Measurements from ENCODE around the gene LSMEM2. TPM values are rescaled to one million over a fixed set of nuclear protein-coding genes. Genes with fewer than 3 reads are reported as not detected.
"Not testable (repeated sequence)": the region's sequence is repeated elsewhere in the genome, so short reads cannot be mapped to it uniquely, and the experiment has no call there.

Gene LSMEM2
- total RNA-seq, 1 donor from 2014 or later: not detected

DNA sequence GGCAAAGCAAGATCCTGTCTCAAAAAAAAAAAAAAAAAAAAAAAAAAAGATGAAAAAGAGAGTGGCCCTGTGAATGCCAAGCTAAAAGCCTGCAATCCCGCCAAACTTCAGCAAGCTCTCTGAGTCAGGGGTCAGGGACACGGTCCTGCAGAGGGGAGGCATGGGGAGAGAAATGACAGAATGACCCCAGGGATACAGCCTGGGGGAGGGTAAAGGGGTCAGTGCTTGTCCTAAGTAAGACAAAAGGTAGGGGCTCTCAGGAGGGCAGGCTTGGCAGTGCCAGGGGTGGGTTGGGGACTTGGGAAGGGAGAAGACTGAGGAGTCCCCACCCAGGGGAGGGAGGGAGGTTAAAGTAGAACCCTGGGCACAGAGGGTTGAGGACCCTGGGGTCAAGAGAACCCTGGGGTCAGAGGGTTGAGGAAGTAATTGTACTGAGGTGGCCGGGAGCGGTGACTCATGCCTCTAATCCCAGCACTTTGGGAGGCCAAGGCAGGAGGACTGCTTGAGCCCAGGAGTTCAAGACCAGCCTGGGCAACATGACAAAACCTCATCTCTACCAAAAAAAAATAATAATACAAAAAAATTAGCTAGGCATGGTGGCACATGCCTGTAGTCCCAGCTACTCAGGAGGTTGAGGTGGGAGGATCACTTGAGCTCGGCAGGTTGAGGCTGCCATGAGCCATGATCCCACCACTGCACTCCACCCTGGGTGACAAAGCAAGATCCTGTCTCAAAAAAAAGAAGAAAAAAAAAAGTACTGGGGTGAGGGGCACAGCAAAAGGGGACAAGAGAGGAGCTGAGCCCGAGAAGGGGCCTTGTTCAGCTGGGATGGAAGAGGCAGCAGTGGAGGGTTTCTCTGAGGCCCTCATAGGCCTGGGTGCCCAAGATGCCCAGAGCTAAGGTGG is 15.2 kb upstream of the LSMEM2 start:
- intact Hi-C loops (cut with micrococcal nuclease): no loop called here

DNA sequence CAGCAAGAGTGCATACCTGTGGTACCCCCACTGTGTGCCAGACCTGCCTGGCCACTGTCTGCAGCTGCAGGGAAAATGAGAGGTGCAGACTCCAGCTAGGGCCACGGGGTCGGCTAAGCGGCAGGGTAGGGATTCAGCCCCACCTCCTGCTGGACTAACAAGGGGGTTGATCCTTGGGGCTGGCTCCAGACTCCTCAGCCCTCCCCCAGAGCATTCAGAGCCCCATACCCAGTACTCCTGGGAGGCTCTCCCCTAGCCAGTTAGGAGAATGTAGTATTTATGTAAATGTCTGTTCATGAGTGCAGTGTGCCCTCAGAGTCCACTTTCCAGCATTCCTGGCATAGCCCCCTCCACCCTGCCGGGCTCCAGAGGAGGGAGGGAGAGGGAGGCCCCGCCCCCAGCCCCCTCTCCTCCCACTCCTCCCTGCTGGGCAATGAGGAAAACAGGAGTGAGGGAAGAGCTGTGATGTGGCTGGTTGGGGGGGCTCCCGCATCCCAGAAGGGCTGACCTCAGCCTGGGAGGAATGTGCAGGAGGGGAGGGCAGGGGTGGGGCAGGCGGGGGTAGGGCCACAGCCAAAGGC is 14.4 kb upstream of the LSMEM2 start:
- intact Hi-C loops (cut with micrococcal nuclease): no loop called here

GRCh38 chr3:50264964-50265485 is 13.9 kb upstream of the LSMEM2 start:
- intact Hi-C loops (cut with micrococcal nuclease): no loop called here

DNA sequence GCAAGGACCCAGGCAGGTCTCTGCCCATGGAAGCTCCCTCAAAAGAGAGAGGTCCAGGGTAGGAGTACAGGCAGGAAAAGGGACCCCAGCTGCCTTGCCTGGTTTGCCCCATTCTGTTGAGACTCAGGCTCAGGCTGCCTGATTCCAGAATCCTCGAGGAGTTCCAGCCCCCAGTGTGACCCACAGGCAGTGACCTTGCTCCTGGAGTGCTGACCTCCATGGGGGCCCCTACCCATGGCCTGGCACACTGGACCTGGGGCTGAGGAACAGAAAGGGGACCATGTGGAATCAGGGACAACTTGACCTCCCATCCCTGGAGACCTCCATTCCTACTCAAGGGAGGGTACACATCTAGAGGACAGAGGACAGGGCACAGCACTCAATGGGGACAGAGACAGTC is 13.3 kb upstream of the LSMEM2 start:
- intact Hi-C loops (cut with micrococcal nuclease): no loop called here

DNA sequence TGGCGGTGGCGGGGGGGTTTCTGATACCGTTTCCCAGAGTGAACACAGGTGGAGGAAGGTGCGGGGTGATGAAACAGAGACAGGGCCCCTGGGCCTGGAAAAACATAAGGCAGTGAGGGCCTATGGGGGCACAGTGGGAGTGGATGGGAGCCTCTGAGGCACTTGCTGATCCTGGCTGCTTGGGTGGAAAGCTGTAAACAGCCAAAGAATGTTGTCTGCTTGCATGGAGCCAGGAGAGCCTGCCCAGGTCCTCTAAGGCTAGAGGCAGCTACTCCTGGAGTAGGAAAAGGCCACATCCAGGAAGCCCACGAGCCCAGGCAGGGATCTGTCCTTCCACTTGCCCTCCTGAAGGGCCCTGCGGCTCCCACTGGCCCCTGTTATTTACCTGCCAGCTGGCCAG is 12.9 kb upstream of the LSMEM2 start:
- intact Hi-C loops (cut with micrococcal nuclease): no loop called here

DNA sequence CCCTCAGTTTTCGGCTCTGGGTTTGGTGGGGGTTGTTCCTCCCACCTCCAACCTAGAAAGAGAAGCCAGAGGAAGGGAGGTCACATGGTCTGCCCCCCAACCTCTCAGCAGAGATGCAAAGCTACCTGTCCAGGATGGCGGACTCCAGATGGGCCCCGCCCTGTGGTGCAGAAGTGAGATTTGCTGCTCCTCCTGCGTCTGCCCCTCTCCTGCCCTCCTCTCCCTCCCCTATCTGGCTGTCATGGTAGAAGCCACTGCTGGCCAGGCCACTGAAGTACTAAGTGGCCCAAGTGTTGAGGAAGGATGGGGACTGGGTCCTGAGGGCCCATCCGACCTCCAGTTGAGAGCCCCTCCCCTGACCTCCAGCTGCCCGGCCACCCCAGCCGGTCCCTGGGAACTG is 12.1 kb upstream of the LSMEM2 start:
- intact Hi-C loops (cut with micrococcal nuclease): no loop called here

DNA sequence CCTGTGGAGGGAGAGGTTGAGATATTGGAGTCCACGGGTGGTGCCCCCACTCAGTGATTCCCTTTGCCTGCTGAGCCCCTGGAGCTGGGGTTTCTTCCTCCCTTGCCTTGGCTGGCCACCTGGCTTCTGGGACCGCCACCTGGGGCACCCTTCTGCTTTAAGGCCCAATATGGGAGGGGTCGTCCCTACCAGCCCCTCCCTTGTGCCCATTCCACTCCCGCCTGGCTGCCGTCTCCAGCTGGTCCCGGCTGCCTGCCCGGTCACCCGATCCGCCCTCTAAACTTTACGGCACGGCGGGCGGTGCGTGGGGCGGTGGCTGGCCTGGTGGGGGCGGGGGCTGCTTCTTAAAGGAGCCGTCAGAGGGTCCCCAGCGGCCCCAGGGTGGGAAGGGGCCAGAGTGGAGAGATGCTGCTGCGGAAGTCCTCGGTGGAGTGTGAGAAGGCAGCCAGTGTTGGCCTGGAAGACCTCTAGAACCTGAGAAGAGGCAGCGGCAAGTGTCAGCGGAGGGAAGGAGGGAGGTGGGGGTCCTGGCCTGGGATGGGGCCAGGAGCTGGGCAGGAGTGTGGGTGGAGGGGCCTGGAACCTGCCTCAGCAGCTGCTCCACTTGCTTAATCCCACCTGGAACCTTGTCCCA is 11.5 kb upstream of the LSMEM2 start:
- intact Hi-C loops (cut with micrococcal nuclease): no loop called here

DNA sequence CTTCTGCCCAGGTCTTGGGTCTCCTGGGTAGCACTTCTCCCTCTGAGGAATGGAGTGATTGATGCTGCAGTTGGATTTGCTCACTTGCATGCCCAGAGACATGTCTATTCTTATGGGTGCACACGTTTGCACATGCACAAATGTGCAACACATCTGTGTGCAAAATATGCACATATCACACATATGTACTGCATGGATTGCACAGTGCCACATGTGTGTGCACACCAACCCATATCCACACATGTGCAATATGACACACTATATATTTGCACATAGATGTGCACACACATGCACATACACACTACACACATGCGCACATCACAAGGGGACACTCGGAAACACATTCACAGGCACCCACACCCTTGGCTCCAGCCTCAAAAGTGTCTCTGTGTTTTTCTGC is 10.6 kb upstream of the LSMEM2 start:
- intact Hi-C loops (cut with micrococcal nuclease): no loop called here

DNA sequence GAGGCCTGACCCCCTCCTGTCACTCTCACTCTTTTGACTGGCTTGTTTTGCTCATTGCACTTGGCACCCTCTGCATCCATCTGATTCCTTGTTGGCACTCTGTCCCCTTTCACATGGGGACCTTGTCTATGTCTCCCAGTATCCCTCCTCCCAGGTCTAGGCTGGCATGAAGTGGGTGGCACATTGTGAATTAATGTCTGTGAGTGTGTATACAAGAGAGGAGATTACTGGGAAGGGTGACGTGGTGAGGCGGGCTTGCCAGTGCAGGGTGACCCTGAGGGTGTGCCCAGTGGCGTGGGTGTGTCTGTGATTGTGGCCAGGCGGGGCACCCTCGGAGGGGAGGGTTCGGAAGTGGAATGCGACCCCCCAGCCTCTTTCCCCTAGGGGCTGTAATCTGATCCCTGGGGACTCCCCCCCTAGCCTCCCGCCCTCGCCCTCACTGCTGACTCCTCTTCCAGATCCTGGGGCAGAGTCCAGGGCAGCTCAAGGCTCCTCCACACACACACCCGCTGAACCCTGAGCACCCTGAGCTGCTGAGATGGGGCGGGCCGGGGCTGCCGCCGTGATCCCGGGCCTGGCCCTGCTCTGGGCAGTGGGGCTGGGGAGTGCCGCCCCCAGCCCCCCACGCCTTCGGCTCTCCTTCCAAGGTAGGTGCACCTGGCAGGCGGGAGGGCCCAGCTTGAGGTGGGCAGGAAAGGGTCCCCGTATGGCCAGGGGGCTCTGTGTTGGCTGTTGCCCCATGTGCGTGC is 10.0 kb upstream of the LSMEM2 start, which contains the start of gene SEMA3B:
SEMA3B (plus strand) TSS at position 445 of the 749 bp plus-strand sequence; CDS start at position 539, 94 bp downstream.
- intact Hi-C loops (cut with micrococcal nuclease): no loop called here

- intact Hi-C loops (cut with micrococcal nuclease): no loop called here
Observed at GRCh38 chr3:50269460-50269859, 9.4 kb upstream of the LSMEM2 start.

DNA sequence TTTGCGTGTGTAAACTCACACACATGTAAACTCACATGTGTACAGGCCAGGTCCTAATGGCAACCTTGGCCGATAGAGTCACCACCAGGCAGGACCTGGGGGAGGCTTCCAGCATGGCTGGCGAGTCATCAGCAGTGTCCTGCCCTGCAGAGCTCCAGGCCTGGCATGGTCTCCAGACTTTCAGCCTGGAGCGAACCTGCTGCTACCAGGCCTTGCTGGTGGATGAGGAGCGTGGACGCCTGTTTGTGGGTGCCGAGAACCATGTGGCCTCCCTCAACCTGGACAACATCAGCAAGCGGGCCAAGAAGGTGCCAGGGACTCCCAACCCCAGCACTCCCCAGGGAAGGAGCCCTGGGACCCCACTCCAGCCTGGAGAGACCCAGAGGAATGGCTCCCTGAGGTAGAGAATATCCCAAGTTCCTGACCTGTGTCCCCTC is 8.9 kb upstream of the LSMEM2 start:
- intact Hi-C loops (cut with micrococcal nuclease): no loop called here

DNA sequence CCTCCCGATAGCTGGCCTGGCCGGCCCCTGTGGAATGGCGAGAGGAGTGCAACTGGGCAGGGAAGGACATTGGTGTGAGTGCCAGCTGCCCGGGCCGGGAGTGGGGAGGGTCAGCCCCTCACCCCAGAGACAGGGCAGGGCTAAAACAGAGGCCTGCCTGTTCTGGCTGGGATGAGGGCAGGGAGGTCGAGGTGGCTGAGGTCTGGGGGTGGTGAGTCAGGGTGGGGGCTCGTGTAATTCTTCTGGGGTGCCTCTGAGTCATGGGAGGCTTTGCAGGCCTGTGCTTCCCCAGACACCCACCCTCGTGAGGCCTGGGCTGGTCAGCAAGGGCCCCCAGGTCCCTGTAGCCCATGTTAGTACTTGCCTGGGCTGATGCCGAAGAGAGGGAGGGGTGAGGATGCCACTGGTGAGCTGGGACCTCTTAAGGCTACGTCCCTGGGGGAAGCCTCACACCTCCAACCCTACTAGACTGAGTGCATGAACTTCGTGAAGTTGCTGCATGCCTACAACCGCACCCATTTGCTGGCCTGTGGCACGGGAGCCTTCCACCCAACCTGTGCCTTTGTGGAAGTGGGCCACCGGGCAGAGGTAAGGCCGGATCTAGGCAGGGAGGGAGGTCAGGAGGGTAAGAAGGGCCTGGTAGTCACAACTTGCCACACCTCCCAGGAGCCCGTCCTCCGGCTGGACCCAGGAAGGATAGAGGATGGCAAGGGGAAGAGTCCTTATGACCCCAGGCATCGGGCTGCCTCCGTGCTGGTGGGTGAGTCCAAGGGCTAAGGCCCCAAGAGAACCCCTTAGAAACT is 8.3 kb upstream of the LSMEM2 start:
- intact Hi-C loops (cut with micrococcal nuclease): no loop called here

GRCh38 chr3:50271314-50271936 is 7.5 kb upstream of the LSMEM2 start:
- intact Hi-C loops (cut with micrococcal nuclease): no loop called here

DNA sequence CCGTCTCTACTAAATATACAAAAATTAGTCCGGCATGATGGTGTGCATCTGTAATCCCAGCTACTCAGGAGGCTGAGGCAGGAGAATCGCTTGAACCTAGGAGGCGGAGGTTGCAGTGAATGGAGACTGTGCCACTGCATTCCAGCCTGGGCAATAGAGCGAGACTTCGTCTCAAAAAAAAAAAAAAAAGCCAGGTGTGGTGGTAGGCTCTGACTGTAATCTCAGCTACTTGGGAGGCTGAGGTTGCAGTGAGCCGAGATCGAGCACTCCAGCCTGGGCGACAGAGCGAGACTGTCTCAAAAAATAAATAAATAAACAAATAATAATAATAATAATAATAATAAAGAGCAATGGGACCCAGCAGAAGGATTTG is 6.4 kb upstream of the LSMEM2 start:
- intact Hi-C loops (cut with micrococcal nuclease): not testable (repeated sequence)

- intact Hi-C loops (cut with micrococcal nuclease): loop anchor here (1.0 kb wide), 5 partner anchors 13 to 152 kb away; no protein-coding TSS in a partner anchor
Observed at GRCh38 chr3:50272911-50273688, 5.8 kb upstream of the LSMEM2 start.

GRCh38 chr3:50273689-50274065 is 5.2 kb upstream of the LSMEM2 start:
- intact Hi-C loops (cut with micrococcal nuclease): loop anchor here (1.0 kb wide), 7 partner anchors 13 to 152 kb away; partner anchors contain the start of gene IFRD2

DNA sequence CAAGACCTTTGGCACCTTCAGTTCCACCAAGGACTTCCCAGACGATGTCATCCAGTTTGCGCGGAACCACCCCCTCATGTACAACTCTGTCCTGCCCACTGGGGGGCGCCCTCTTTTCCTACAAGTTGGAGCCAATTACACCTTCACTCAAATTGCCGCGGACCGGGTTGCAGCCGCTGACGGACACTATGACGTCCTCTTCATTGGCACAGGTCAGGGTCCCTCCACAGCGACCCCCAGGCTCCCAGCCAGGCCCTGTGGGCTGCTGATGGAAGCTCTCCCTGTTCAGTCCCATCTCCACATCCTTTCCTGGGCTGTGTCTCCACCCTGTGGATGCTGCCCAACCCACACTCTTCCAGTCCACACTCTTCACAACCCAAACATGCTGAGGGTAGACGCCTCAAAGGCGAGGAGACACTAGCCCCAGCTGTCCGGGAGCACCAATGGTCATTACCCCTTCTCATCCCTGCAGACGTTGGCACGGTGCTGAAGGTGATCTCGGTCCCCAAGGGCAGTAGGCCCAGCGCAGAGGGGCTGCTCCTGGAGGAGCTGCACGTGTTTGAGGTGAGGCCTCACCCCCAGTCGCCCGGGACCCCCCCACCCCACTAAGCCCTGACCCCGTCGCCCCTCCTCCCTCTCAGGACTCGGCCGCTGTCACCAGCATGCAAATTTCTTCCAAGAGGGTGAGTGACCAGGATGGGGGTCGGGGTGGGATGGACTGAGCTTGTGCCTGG is 4.3 kb upstream of the LSMEM2 start:
- intact Hi-C loops (cut with micrococcal nuclease): loop anchor here (1.0 kb wide), 2 partner anchors 18 to 50 kb away; partner anchors contain the start of gene IFRD2

Measured in T-helper 1 cell treated with Interleukin-12 subunit alpha and Interleukin-12 subunit beta and Interleukin-4 antibody, amounts not matched to agents 30 ng/mL and 1 ng/mL, for 36 hours (primary cell).